ENCODE results near the gene A3GALT2.

A3GALT2 gene

DNA sequence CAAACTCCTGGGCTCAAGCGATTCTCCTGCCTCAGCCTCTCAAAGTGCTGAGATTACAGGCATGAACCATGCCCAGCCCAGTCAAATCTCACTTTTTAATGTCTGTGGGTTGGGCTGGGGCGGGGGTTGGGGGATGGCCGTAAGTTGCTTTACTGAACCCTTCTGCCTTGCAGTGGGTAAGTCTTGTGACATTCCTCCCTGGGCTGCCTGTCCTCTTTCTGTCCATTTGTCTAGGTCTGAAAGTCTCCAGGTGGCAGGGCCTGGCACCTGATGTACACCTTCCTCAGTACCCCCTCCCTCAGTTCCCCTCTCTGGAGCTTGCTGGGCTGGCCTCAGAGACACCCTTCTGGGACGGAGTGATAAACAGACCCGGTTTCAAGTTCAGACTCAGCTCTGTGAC is 51.3 kb downstream of the A3GALT2 start:
- no peak for DNase-seq

DNA sequence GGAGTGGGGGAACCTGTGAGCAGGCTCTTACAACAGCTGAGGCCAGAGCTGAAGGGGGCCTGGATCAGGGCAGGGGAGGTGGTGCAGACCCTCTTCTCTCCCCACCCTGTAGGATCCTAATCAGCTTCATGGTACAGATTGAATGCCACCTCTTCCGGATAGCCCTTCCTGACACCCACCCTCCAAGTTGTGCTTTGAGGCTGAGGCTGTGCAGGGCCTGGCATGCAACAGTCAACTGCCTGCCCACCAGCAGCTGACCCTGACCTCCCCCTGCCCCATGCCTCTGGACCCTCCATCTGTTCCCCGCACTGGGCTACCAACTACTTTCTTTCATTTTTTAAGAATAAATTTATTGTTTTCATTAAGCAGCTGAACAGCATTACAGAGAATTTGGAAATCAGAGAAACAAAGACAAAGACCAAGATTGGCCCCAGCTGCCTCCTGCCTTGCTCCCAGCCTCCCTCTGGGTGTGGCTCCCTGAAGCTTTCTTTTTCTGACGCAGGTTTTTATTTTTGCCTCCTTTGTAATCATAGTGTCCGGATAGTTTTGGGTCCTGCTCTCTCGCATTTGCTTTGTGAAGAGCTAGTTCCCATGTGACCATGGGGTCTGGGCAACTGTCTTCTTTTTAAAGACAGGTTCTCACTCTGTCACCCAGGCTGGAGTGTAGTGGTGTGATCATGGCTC is 51.8 kb downstream of the A3GALT2 start:
- DNase-seq = no peak

- no peak for DNase-seq
Measured at GRCh38 chr1:33268457-33268856, 52.4 kb downstream of the A3GALT2 start.

DNA sequence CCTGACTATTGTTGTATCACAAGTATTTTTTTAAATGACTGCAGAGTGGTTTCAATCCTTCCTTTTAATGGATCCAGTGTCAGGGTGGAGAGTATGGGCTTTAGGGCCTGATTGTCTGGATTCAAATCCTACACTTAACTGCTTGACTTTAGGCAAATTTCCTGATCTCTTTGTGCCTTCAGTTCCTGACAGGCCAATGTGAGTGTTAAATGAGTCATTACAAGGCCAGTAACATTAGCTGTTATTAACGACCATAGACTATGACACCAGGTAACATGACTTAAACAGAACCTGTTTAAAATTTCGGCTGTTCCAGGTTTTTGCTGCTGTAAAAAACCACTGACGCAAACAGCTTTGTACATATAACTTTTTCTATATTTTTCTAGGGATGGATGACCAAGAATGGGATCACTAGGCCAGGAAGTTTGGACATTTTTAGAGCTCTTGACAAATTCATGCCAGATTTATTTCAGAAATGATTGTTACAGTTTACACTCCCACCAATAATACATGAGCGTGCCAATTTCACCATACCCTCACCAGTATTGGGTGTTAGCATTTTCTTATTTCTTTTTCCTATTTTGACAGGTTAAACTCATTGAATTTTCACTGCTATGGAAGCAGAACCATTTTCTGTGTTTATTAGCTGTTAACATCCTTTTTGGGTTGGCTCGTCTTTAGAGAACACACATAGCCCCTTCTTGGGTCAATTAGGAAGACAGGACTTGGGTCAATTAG is 53.3 kb downstream of the A3GALT2 start:
- DNase-seq = no peak

GRCh38 chr1:33266766-33267165 is 54.1 kb downstream of the A3GALT2 start:
- DNase-seq = no peak

- DNase-seq = no peak
Measured at GRCh38 chr1:33265780-33266605, 54.9 kb downstream of the A3GALT2 start.

- DNase-seq = no peak
Measured at GRCh38 chr1:33263890-33264504, 56.9 kb downstream of the A3GALT2 start.

- DNase-seq = no peak
Measured at GRCh38 chr1:33261344-33261743, 59.6 kb downstream of the A3GALT2 start.

GRCh38 chr1:33260439-33260838 is 60.5 kb downstream of the A3GALT2 start:
- peak; percentile 71 for DNase-seq

- DNase-seq = no peak
Measured at GRCh38 chr1:33259879-33260278, 61.0 kb downstream of the A3GALT2 start.

DNA sequence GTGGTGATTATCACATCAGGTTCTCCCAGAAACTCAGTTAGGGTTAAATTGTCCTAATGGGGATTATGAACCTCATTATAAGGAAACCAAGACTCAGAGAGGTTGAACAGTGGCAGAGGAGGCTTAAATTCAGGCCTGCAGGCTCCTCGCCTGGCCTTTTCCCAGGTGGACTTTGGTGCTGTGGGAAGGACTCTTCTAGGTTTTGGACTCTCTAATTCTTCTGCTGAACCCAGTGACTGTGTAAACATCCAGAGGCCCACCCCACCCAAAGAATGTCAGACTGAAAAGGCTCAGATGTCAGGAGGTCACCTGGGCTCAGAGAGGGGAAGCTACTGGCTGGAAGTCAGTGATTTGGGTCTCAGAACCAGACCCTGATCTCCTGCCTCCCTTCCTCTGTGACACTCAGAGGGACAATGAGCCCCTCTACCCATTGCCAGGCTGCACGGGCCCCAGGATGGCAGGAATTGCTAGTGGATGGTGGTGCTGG is 62.1 kb downstream of the A3GALT2 start:
- no peak for DNase-seq

- no peak for DNase-seq
Measured at GRCh38 chr1:33257772-33258712, 62.9 kb downstream of the A3GALT2 start.

DNA sequence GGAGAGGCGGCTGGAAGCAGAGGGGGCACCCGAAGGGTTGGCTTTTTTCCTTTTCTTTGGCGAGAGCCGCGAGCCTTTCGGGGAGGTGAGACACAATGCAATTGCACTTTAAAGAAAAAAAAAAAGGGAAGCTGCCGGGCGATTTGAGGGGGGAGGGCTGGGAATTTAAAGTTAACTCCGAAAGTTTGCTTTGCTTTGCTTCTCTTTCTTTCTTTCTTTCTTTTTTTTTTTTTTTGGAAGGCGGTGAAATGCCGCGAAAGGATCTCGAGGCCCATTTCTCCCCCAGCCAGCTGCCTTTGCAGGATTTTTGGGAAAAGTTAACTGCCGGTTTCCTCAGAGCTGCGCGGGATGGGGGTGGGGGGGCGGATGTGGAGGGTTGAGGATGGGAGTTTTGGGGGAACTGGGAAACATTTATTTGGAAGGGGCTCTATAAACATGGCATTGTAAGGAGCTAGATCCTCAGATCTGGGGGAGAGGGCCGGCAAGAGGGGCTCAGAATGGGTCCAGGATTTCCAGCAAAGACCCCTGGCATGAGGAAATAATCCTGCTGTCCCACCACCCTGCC is 63.6 kb downstream of the A3GALT2 start:
- DNase-seq = no peak
